ENCODE results near the gene ZSWIM7.

DNA sequence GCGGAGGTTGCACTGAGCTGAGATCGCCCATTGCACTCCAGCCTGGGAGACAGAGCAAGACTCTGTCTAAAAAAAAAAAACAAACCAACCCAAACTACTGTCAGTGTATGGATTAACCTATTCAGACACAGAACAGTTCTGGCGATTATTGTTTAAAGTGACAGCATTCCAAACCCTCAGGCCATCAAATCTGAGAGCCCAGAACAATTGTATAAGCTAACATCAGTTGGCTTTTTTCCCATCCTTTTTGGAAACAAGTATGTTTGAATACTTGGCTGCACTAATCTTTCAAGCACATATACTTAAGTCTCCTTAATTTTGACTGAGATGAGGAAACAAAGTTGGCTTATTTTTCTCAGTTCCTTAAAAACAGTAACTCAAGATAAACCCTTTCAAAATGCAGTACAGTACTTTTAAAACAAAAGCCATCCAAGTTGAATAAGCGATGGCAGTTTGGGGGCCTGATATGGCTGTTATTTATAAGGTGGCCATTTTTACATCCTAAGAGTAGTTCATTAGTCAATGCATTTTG lies 1.4 kb downstream of the ZSWIM7 start:
- TF ChIP-seq, protein P1, sequence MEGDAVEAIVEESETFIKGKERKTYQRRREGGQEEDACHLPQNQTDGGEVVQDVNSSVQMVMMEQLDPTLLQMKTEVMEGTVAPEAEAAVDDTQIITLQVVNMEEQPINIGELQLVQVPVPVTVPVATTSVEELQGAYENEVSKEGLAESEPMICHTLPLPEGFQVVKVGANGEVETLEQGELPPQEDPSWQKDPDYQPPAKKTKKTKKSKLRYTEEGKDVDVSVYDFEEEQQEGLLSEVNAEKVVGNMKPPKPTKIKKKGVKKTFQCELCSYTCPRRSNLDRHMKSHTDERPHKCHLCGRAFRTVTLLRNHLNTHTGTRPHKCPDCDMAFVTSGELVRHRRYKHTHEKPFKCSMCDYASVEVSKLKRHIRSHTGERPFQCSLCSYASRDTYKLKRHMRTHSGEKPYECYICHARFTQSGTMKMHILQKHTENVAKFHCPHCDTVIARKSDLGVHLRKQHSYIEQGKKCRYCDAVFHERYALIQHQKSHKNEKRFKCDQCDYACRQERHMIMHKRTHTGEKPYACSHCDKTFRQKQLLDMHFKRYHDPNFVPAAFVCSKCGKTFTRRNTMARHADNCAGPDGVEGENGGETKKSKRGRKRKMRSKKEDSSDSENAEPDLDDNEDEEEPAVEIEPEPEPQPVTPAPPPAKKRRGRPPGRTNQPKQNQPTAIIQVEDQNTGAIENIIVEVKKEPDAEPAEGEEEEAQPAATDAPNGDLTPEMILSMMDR (IDR thresholded peaks at IDR 0.05; ENCODE audit: borderline replicate concordance, extremely low read depth, low read length, poor library complexity, severe bottlenecking) = no peak
- no peak for TF ChIP-seq EZH2 (IDR thresholded peaks at IDR 0.05; ENCODE audit: borderline replicate concordance, low read depth, low read length, severe bottlenecking)
